Measurements from ENCODE around the gene COL20A1. TPM values are rescaled to one million over a fixed set of nuclear protein-coding genes. Genes with fewer than 3 reads are reported as not detected.

COL20A1 gene
- total RNA-seq, 1 experiment from 2014 or later = 2.3 TPM

DNA sequence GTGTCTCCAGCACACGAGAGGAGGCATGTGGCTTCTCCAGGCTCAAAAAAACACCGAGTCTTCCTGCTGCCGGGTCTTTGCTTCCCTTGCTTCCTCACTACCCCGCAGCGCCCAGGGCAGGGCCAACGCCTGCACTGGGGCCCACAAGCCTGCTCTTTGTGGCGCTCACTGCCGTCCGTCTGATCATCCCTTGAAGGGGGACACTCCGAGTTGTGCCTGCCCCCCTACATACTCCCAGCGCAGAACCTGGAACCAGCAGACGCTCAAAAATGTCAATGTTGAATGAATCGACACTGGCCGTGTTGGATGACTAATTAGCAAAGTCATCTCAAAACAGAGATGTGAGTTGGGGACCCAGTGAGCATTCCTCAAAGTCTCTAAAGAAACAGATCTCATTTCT, 28.5 kb upstream of the COL20A1 start:
- no peak overlapping the region for H3K56ac ChIP-seq (ENCODE audit: insufficient read length, low read depth, low read length)
- Mint-ChIP-seq H3K4me3 (no peak overlapping the region), H3K4me1 (peaks cover 11 to 35% of the 10 kb centered on the region in 2 experiments), H3K27ac (peak overlapping the region in 1 of 3 experiments; percentile 56; a peak in 1 of 7 replicates), H3K27me3 (ENCODE audit: low read depth) (peaks cover 15% of the 10 kb centered on the region), H3K9me3 (no peaks in the 10 kb centered on the region), H3K36me3 (ENCODE audit: insufficient read depth in 1 of 3, low read depth in 3 of 3) (no peaks in the 10 kb centered on the region)
- TF ChIP-seq CTCF (conservative IDR thresholded peaks at IDR 0.05) = no peak
- no peak overlapping the region for H2BK12ac ChIP-seq (ENCODE audit: insufficient read length, low read depth, low read length)
- no peaks in the 10 kb centered on the region; the same call in 1 of the 2 replicates for H3K4me1 ChIP-seq (ENCODE audit: insufficient read depth, low read length)
- no peak overlapping the region for H2AK5ac ChIP-seq (ENCODE audit: insufficient read length, low read length)
- H3K4ac ChIP-seq (ENCODE audit: low read depth, low read length) = no peak overlapping the region
- H2BK120ac ChIP-seq (ENCODE audit: low read depth, low read length, poor library complexity, severe bottlenecking) = no peak overlapping the region
- no peak overlapping the region for H3T11ph ChIP-seq (ENCODE audit: low read length)
- no peaks in the 10 kb centered on the region for H3K27me3 ChIP-seq (ENCODE audit: insufficient read depth, low read length)
- no peak overlapping the region for H4K8ac ChIP-seq (replicated peaks; ENCODE audit: insufficient read length, low read depth, low read length)
- H2BK15ac ChIP-seq (ENCODE audit: low read depth, low read length) = no peak overlapping the region
- no peaks in the 10 kb centered on the region for H3K9me3 ChIP-seq (ENCODE audit: control insufficient read depth, low read depth, low read length)
- H3K27ac ChIP-seq (ENCODE audit: insufficient read length, low read depth, low read length) = no peak overlapping the region
- no peak overlapping the region for H3K14ac ChIP-seq (ENCODE audit: insufficient read depth, low read length)
- H3K23me2 ChIP-seq (ENCODE audit: insufficient read length, low read depth, low read length, poor library complexity, severe bottlenecking) = no peaks in the 10 kb centered on the region
- no peaks in the 10 kb centered on the region for H3K79me1 ChIP-seq (ENCODE audit: insufficient read depth, low read depth, low read length, poor library complexity, severe bottlenecking)
- no peak overlapping the region for H3K18ac ChIP-seq (ENCODE audit: insufficient read length, low read depth, low read length)
- DNase-seq = no peak
- H2BK20ac ChIP-seq (ENCODE audit: low read depth, low read length, poor library complexity, severe bottlenecking) = no peak overlapping the region
- no peak overlapping the region for H4K91ac ChIP-seq (ENCODE audit: insufficient read length, low read depth, low read length)
- no peak overlapping the region for H4K5ac ChIP-seq (ENCODE audit: insufficient read length, low read depth, low read length)
- H3K4me2 ChIP-seq (ENCODE audit: insufficient read depth, insufficient read length, low read length) = no peak overlapping the region
- WGBS (ENCODE audit: extremely low coverage, insufficient read length, low lambda C conversion rate) = no CpG with 5 or more reads among the region's 14 CpGs
- no peaks in the 10 kb centered on the region for H4K20me1 ChIP-seq (ENCODE audit: control insufficient read depth, insufficient read depth, insufficient read length)
- H3K79me2 ChIP-seq (ENCODE audit: insufficient read depth, low read length) = no peaks in the 10 kb centered on the region
- H3K23ac ChIP-seq (ENCODE audit: insufficient read length, low read depth, low read length) = no peak overlapping the region
- no peak overlapping the region for H2BK5ac ChIP-seq (ENCODE audit: insufficient read length, low read length)
- H3K9ac ChIP-seq (ENCODE audit: extremely low read depth, insufficient read length, low read length) = no peak overlapping the region
- no peak overlapping the region for H2AFZ ChIP-seq (ENCODE audit: low read length)

All from H9 (cell line).